GM13976 (cell line): ENCODE measurements around the gene CDC42BPA.

ENCODE experiments used
- DNase-seq: peaks from one replicate; pipeline ENCODE4 v3.0.0; 2012; ENCODE audit warnings: low spot score
- in situ Hi-C: fragments of 300-500 bp; cut with MboI; formaldehyde crosslinking; loops from one replicate; pipeline ENCODE4 v1.12.0; 2022; ENCODE audit warnings: low sequenced_read_pairs, mixed read lengths, inconsistent platforms; ENCODE audit not compliant: unreplicated experiment
- TF ChIP-seq, protein P1 (sequence below): IDR thresholded peaks from 2 replicates; pipeline ENCODE4 v1.5.1; 2012; ENCODE audit warnings: borderline replicate concordance, mild to moderate bottlenecking; ENCODE audit not compliant: insufficient read depth; ENCODE audit errors: extremely low read depth, missing control alignments, control extremely low read depth

Gene CDC42BPA

DNA sequence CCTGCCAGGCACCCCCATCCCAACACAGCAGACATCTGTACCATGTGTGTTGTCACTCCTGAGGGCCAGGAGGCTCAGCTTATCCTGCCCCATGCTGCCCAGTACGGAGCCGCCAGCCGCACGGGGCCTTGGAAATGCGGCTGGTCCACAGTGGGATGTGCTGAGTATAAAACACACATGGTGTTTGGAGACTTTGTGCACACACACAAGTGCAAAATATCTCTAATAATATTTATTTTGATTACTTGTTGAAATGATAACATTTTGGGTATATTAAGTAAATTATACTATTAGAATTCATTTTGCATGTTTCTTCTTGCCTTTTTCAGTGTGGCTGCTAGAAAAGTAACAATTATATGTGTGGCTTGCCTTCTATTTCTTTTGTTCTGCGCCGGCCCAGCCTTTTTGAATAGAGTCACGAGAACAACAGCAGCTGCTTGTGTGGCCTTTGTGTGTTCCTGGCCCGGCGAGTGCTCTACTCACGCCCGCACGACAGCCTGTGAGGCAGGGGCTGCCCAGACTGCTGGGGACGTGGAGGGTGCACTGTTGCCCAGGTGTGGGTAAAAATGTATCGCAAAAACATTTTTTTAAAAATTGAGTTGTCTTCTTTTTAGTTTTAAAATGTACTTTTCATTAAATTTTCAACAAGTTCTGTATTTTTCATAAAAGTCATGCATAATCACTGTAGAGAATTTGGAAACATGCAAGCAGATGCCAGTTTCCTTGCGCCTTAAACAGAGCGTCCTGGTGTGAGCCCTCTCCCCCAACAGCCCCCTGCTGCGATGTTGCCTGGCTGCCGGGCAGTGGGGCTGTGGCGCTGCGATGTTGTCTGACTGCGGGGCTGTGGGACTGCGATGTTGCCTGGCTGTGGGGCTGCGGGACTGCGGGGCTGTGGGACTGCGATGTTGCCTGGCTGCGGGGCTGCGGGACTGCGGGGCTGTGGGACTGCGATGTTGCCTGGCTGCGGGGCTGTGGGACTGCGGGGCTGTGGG is 342.7 kb downstream of the CDC42BPA start:
- TF ChIP-seq, protein P1, sequence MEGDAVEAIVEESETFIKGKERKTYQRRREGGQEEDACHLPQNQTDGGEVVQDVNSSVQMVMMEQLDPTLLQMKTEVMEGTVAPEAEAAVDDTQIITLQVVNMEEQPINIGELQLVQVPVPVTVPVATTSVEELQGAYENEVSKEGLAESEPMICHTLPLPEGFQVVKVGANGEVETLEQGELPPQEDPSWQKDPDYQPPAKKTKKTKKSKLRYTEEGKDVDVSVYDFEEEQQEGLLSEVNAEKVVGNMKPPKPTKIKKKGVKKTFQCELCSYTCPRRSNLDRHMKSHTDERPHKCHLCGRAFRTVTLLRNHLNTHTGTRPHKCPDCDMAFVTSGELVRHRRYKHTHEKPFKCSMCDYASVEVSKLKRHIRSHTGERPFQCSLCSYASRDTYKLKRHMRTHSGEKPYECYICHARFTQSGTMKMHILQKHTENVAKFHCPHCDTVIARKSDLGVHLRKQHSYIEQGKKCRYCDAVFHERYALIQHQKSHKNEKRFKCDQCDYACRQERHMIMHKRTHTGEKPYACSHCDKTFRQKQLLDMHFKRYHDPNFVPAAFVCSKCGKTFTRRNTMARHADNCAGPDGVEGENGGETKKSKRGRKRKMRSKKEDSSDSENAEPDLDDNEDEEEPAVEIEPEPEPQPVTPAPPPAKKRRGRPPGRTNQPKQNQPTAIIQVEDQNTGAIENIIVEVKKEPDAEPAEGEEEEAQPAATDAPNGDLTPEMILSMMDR = no peak
- in situ Hi-C loops = no loop called here
- no peak for DNase-seq

DNA sequence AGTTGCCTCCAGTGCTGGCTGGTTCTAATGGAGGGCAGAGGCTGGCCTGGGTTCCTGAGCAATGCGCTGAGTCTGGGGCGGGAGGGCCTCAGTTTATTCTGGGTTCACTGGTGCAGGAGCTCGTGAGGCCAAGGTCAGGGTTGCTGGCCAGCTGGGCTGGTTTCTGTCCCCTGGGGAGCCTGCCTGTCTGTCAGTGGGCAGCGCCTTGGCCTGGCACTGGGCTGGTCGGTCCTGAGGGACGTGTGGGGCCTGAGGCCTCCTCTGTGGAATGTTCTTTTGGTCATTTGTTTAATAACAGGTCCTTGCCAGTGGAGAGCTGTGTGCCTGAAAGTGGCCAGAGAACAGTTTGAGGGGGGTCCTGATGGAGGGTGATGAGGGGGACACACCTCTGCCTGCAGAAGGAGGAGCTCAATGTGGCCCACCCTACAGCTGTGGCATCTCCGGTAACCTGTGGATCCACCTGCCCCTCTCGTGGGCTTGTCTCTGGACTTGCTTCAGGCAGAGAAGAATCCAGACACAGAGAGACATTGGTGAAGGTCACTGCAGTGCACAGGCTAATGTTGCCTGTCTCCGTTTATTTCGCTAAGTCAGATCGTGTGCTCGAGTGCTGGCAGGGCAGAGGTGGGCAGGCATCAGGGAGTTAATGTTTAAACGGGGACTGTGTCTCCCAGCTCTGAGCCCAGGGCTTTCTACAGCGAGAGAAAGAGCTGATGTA is 343.6 kb downstream of the CDC42BPA start:
- no peak for DNase-seq
- in situ Hi-C loops = no loop called here
- TF ChIP-seq, protein P1 = no peak

DNA sequence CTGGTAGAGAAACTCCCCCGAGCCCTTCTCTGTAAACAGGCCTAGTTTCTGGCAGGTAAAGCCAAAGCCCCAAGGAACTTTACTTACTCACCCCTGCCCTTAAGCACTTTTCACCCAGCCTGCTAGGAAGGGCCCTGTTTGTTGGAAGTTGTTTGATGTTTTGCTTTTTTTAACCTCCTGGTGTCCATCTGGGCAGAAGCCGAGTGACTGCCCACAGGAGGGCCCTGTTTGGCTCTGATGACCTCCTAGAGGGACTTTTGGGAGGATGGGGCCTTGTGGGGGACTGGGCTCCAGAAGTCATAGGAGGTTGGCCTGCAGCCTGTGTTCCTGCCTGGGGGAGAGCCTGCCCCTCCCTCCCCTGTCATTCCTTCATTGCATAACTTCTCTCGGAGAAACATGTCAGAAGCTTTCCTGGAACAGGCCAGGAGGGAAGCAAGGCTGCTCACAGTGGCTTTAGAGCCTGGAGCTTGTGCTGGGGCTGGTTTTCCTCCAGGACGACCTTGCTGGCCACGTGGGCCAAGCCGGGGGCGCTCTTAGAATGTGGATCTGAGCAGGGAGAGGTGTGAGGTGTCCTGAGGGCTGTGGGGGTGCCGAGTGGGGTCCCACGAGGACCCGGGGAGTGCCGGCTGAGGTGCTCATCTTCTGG is 344.3 kb downstream of the CDC42BPA start:
- no peak for DNase-seq
- in situ Hi-C loops = no loop called here
- TF ChIP-seq, protein P1 = no peak

DNA sequence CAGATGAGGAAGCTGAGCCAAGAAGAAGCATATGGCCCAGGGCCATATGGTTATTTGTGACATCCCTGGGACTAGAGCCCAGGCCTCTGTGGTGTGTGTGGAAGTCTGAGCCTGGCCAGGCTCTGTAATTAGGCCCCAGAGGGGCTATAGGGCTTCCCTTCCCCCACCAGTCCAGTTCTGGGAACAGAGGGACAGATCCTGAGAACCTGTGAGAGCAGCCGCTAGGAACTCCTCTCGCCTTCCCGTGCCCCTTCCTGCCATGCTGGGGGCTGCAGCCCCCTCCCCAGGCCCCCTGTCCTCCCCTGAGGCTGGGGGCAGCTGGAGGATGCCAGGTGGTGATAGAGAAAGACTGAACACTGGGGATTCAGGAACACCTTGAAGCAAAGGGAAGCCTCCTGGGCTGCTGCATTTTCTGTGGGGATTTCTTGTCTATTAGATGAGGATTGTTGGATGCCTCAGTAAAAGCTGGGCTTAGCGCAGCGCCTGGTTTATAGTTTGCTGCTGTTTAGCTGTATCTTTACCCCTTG is 344.9 kb downstream of the CDC42BPA start:
- TF ChIP-seq, protein P1 = no peak
- DNase-seq = no peak
- in situ Hi-C loops = no loop called here

DNA sequence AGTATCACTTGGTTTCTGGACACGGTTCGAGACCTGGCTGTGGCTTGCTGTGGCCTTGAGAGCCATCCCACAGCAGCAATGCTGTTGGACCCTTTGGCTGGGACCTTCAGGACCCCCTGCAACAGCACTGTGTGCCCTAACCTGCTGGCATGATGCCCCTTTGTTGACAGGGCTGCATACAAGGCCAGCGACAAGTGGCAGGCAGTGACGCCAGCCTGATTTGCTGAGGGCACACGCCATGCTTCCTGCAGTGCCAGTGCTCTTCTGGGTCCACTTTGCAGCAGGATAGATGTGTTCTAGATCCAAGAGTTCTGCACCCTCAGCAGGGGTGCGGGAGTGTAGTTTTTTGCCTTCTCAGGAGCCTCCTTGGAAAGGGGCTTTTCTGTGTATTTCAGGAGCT is 345.4 kb downstream of the CDC42BPA start:
- no peak for DNase-seq
- in situ Hi-C loops = no loop called here
- TF ChIP-seq, protein P1 = no peak

DNA sequence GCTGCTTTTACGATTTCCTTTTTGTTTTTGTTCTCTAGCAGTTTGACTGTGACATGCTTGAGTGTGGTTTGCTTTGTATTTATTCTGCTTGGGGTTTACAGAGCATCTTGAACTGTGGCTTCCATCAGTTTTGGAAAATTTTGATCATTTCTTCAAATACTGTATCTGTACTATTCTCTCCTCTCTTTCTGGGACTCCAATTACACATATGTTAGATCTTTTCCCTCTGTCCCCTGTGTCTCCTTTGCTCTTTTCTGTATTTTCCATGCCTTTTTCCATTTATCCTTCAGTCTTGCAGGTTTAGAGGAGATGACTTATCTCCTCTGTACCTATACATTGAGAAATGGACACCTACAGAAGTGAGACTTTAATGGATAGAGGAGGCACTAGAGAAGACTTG is 346.5 kb downstream of the CDC42BPA start:
- no peak for DNase-seq
- TF ChIP-seq, protein P1 = no peak
- in situ Hi-C loops = no loop called here
